A549 (cell line): ENCODE measurements around the gene RPP30. TPM values are rescaled to one million over a fixed set of nuclear protein-coding genes. Genes with fewer than 3 reads are reported as not detected.
"Not testable (repeated sequence)": the region's sequence is repeated elsewhere in the genome, so short reads cannot be mapped to it uniquely, and the experiment has no call there.

ENCODE experiments used
- ATAC-seq, 2 experiments: fragments of 200-7000 bp in 1 of 2; fragments of >200 bp in 1 of 2; cut with Nextera tagmentation in 1 of 2; cut with Tn5 transposase in 1 of 2; 3 replicates each; pipeline versions ENCODE4 v1.8.0 to v1.9.1; 2018 to 2020; ENCODE audit warnings: mild to moderate bottlenecking in 1 of 2, moderate library complexity in 1 of 2
- CTCF ChIA-PET: fragments of 300-600 bp; sonication (Branson Sonifier 250); formaldehyde crosslinking; extraction: SDS; loops from one replicate; lab custom pipeline; 2021; ENCODE audit warnings: antibody characterized with exemption, inconsistent platforms; lab: Yijun Ruan, JAX
- POLR2A ChIA-PET: fragments of 350-600 bp; formaldehyde crosslinking; extraction: SDS; loops from one replicate; lab custom pipeline; 2021; ENCODE audit warnings: antibody characterized with exemption, inconsistent platforms; lab: Yijun Ruan, JAX
- DNase-seq, 2 experiments: peaks; one replicate each; pipeline versions ENCODE4 v3.0.0 to v3.0.0-alpha.2; 2011 to 2016; ENCODE audit warnings: low read depth in 1 of 2, low spot score in 1 of 2
- FAIRE-seq: peaks from 2 replicates; lab custom pipeline; 2011; peaks lifted over from hg19 to GRCh38; lab: Jason Lieb, UNC
- H3K27ac ChIP-seq, 2 experiments: fragments of >200 bp; sonication (Bioruptor Twin); formaldehyde crosslinking; 3 replicates each; pipeline ENCODE4 v1.5.1; 2016 to 2017
- H3K4me1 ChIP-seq: fragments of >200 bp; sonication (Bioruptor Twin); formaldehyde crosslinking; 3 replicates; pipeline ENCODE4 v1.6.1; 2016
- H3K4me2 ChIP-seq: fragments of >200 bp; sonication (Bioruptor Twin); formaldehyde crosslinking; 3 replicates; pipeline ENCODE4 v1.6.1; 2016
- H3K4me3 ChIP-seq: fragments of >200 bp; sonication (Bioruptor Twin); formaldehyde crosslinking; 3 replicates; pipeline ENCODE4 v1.5.1; 2016
- H3K9me3 ChIP-seq: fragments of >200 bp; sonication (Bioruptor Twin); formaldehyde crosslinking; 3 replicates; pipeline ENCODE4 v1.6.1; 2016
- CBX2 ChIP-seq: fragments of 200-600 bp; sonication (generic); IDR thresholded peaks from 2 replicates; pipeline ENCODE4 v1.6.1; 2016; ENCODE audit warnings: low read depth, mild to moderate bottlenecking, borderline replicate concordance
- CBX8 ChIP-seq: fragments of 200-600 bp; sonication (generic); IDR thresholded peaks from 2 replicates; pipeline ENCODE4 v1.6.1; 2016
- CEBPB ChIP-seq, 2 experiments: fragments of >200 bp in 1 of 2; sonication (Bioruptor Twin) in 1 of 2; formaldehyde crosslinking in 1 of 2; IDR thresholded peaks; 2 replicates each; pipeline ENCODE4 v1.6.1; 2012 to 2016
- CHD4 ChIP-seq: fragments of 200-600 bp; sonication (generic); IDR thresholded peaks from 2 replicates; pipeline ENCODE4 v1.6.1; 2016; ENCODE audit warnings: antibody characterized with exemption, mild to moderate bottlenecking, borderline replicate concordance
- E2F6 ChIP-seq: IDR thresholded peaks from 2 replicates; pipeline ENCODE4 v1.6.1; 2012; ENCODE audit warnings: low read depth, borderline replicate concordance
- EHF ChIP-seq: fragments of 250-450 bp; sonication (Bioruptor Pico); IDR thresholded peaks from 2 replicates; pipeline ENCODE4 v1.5.0; 2020; ENCODE audit warnings: mild to moderate bottlenecking
- EHMT2 ChIP-seq: fragments of 200-600 bp; sonication (generic); IDR thresholded peaks from 2 replicates; pipeline ENCODE4 v1.6.1; 2016; ENCODE audit warnings: antibody characterized with exemption, low read depth, mild to moderate bottlenecking, moderate library complexity
- ELK1 ChIP-seq: fragments of 150-350 bp; IDR thresholded peaks from 2 replicates; pipeline ENCODE4 v1.6.1; 2014; ENCODE audit warnings: low read depth, mild to moderate bottlenecking, low read length
- EP300 ChIP-seq, 2 experiments: fragments of >200 bp; sonication (Bioruptor Twin); formaldehyde crosslinking; IDR thresholded peaks; 2 replicates in 1 of 2; 3 replicates in 1 of 2; pipeline ENCODE4 v1.6.1; 2016 to 2017
- FOSL2 ChIP-seq, 2 experiments: fragments of 450-650 bp in 1 of 2; fragments of >200 bp in 1 of 2; sonication (Bioruptor Twin) in 1 of 2; formaldehyde crosslinking; IDR thresholded peaks; 2 replicates each; pipeline versions ENCODE4 v1.5.0 to v1.6.1; 2016 to 2020; ENCODE audit warnings: mild to moderate bottlenecking in 1 of 2, moderate library complexity in 1 of 2
- FOXS1 ChIP-seq: fragments of 250-450 bp; sonication (Bioruptor Pico); IDR thresholded peaks from 2 replicates; pipeline ENCODE4 v1.5.0; 2020; ENCODE audit warnings: mild to moderate bottlenecking, moderate library complexity
- HES2 ChIP-seq: fragments of >200 bp; sonication (Bioruptor Twin); formaldehyde crosslinking; IDR thresholded peaks from 2 replicates; pipeline ENCODE4 v1.6.1; 2016
- HOXA7 ChIP-seq: fragments of 250-450 bp; sonication (Bioruptor Pico); IDR thresholded peaks from 2 replicates; pipeline ENCODE4 v1.5.0; 2020; ENCODE audit warnings: mild to moderate bottlenecking, moderate library complexity
- JUNB ChIP-seq: fragments of >200 bp; sonication (Bioruptor Twin); formaldehyde crosslinking; IDR thresholded peaks from 2 replicates; pipeline ENCODE4 v1.6.1; 2016
- KDM5A ChIP-seq: fragments of 200-600 bp; sonication (generic); IDR thresholded peaks from 2 replicates; pipeline ENCODE4 v1.6.1; 2016; ENCODE audit warnings: antibody characterized with exemption, mild to moderate bottlenecking
- MAFK ChIP-seq: fragments of 450-650 bp; IDR thresholded peaks from 2 replicates; pipeline ENCODE4 v1.6.1; 2014; ENCODE audit not compliant: partially characterized antibody
- MYC ChIP-seq: IDR thresholded peaks from 2 replicates; pipeline ENCODE4 v1.6.1; 2012; ENCODE audit warnings: mild to moderate bottlenecking, inconsistent platforms, low read length, improper control_type of control experiment, borderline replicate concordance
- NFE2L2 ChIP-seq: fragments of 150-350 bp; conservative IDR thresholded peaks from 2 replicates; pipeline ENCODE4 v1.6.1; 2014; ENCODE audit warnings: low read length
- NR3C1 ChIP-seq: fragments of >200 bp; sonication (Bioruptor Twin); formaldehyde crosslinking; IDR thresholded peaks from 3 replicates; pipeline ENCODE4 v1.6.1; 2017
- PBX3 ChIP-seq: IDR thresholded peaks from 2 replicates; pipeline ENCODE4 v1.6.1; 2012
- PHF8 ChIP-seq: fragments of 200-600 bp; sonication (generic); IDR thresholded peaks from 2 replicates; pipeline ENCODE4 v1.6.1; 2016; ENCODE audit warnings: low read depth, mild to moderate bottlenecking, antibody characterized with exemption, moderate library complexity, borderline replicate concordance
- RAD21 ChIP-seq, 2 experiments: fragments of >200 bp in 1 of 2; sonication (Bioruptor Twin) in 1 of 2; formaldehyde crosslinking in 1 of 2; IDR thresholded peaks in 1 of 2; conservative IDR thresholded peaks in 1 of 2; 2 replicates in 1 of 2; 3 replicates in 1 of 2; pipeline ENCODE4 v1.6.1; 2012 to 2018; ENCODE audit warnings: inconsistent platforms in 1 of 2
- RCOR1 ChIP-seq: fragments of 150-350 bp; IDR thresholded peaks from 2 replicates; pipeline ENCODE4 v1.6.1; 2014; ENCODE audit warnings: antibody characterized with exemption, low read length, low read depth
- SMC3 ChIP-seq: fragments of >200 bp; sonication (Bioruptor Twin); formaldehyde crosslinking; IDR thresholded peaks from 3 replicates; pipeline ENCODE4 v1.6.1; 2018; ENCODE audit warnings: inconsistent platforms
- ZSCAN20 ChIP-seq: fragments of 250-450 bp; sonication (Bioruptor Pico); IDR thresholded peaks from 2 replicates; pipeline ENCODE4 v1.8.0; 2022; ENCODE audit warnings: mild to moderate bottlenecking, moderate library complexity
- WGBS: methylation state at CpG from one replicate; pipeline ENCODE4 v1.1.6; 2017; ENCODE audit errors: missing lambda C conversion rate; 5-methylcytosine and 5-hydroxymethylcytosine counted together
- polyA plus RNA-seq, 4 experiments: library from polyadenylated mRNA; depleted of rRNA in 3 of 4; stranded (reverse); fragments of >200 nt; fragmentation: RNase III in 1 of 4; extraction: RNeasy Plus Mini Kit Qiagen cat#74134 plus additional on column Dnase treatment in 1 of 4; gene quantifications; 2 replicates in 3 of 4; 3 replicates in 1 of 4; pipeline ENCODE4 v1.2.3, GENCODE V29; 2011 to 2017

Gene RPP30
- polyA plus RNA-seq, 2 of the 4 experiments (the other 2 are of a cell fraction) = 54.3 to 70.9 TPM

- DNase-seq (no peak), ATAC-seq (no peak), FAIRE-seq (no peak)
- 0 out of 3 replicates have a peak, but pooled peaks cover 2% of the 10 kb centered on the region for H3K4me1 ChIP-seq
- no peak for TF ChIP-seq CBX8
- TF ChIP-seq ELK1 = no peak
- no peak for TF ChIP-seq CHD4
- TF ChIP-seq NFE2L2 = no peak
- ChIA-PET POLR2A (interaction anchor here (0.7 kb wide), 1 partner anchor 621 kb away, joined by 4 read pairs; no protein-coding TSS in a partner anchor), CTCF (interaction anchor here (0.7 to 1.5 kb wide), 2 partner anchors 22 to 1587 kb away, joined by 3 to 10 read pairs; no protein-coding TSS in a partner anchor)
- H3K9me3 ChIP-seq = no peaks in the 10 kb centered on the region
- no peak overlapping the region for H3K4me3 ChIP-seq
- WGBS = 100% methylated on average over 1 of the region's 1 CpG
- H3K4me2 ChIP-seq = no peak overlapping the region
- no peak overlapping the region for H3K27ac ChIP-seq
These were observed 17.9 kb downstream of the RPP30 start for GRCh38 chr10:90889636-90890035.

- Histone ChIP-seq H3K9me3 (no peaks in the 10 kb centered on the region), H3K4me2 (no peak overlapping the region), H3K4me1 (no peaks in the 10 kb centered on the region), H3K4me3 (no peak overlapping the region), H3K27ac (no peak overlapping the region)
- DNase-seq = no peak
- ChIA-PET CTCF (interaction anchor here (1.5 kb wide), 1 partner anchor 21 kb away, joined by 10 read pairs; no protein-coding TSS in a partner anchor), POLR2A (no interaction called here)
- no peak for FAIRE-seq
- 86% methylated on average over 2 of the region's 2 CpGs for WGBS
- no peak for ATAC-seq
- no peak for TF ChIP-seq JUNB
- no peak for TF ChIP-seq HES2
- TF ChIP-seq E2F6 = no peak
- no peak for TF ChIP-seq EHMT2
- no peak for TF ChIP-seq ELK1
- no peak for TF ChIP-seq EHF
- TF ChIP-seq RAD21 (conservative IDR thresholded peaks at IDR 0.05 in 1 of 2, IDR thresholded peaks at IDR 0.05 in 1 of 2) = no peak
- TF ChIP-seq PHF8 = no peak
- no peak for TF ChIP-seq KDM5A
- TF ChIP-seq MAFK = no peak
These were observed 18.6 kb downstream of the RPP30 start for GRCh38 chr10:90890347-90890746.

- ChIA-PET POLR2A (no interaction called here), CTCF (interaction anchor here (1.0 to 2.2 kb wide), 4 partner anchors 9 to 359 kb away, joined by 3 to 5 read pairs (median 4); no protein-coding TSS in a partner anchor)
- no peak for ATAC-seq
- DNase-seq = no peak
- TF ChIP-seq SMC3 (no peak), PBX3 (no peak), CEBPB (IDR thresholded peaks at IDR 0.05) (no peak), RAD21 (conservative IDR thresholded peaks at IDR 0.05 in 1 of 2, IDR thresholded peaks at IDR 0.05 in 1 of 2) (no peak), FOSL2 (IDR thresholded peaks at IDR 0.05) (no peak), FOSL2 (CRISPR knock-in tag; IDR thresholded peaks at IDR 0.05) (no peak), HOXA7 (no peak), RCOR1 (no peak), NFE2L2 (no peak), HES2 (no peak), NR3C1 (no peak), FOXS1 (CRISPR knock-in tag) (no peak), JUNB (no peak), MAFK (no peak), CBX2 (no peak), EP300 (IDR thresholded peaks at IDR 0.05) (no peak), MYC (no peak), EHMT2 (no peak), ZSCAN20 (CRISPR knock-in tag) (no peak)
- H3K4me1 ChIP-seq = no peaks in the 10 kb centered on the region
- FAIRE-seq = no peak
- H3K9me3 ChIP-seq = no peaks in the 10 kb centered on the region
- no peak overlapping the region for H3K4me3 ChIP-seq
- WGBS = 93% methylated on average over 3 of the region's 3 CpGs
- H3K4me2 ChIP-seq = no peak overlapping the region
- no peak overlapping the region for H3K27ac ChIP-seq
These were observed 21.4 kb downstream of the RPP30 start for GRCh38 chr10:90893190-90893589.

- H3K4me3 ChIP-seq, ATAC-seq, POLR2A ChIA-PET, H3K27ac ChIP-seq, DNase-seq, FAIRE-seq, H3K9me3 ChIP-seq, H3K4me1 ChIP-seq, H3K4me2 ChIP-seq: not testable (repeated sequence)
- 83% methylated on average over 2 of the region's 2 CpGs for WGBS
- CTCF ChIA-PET = interaction anchor here (2.0 kb wide), 1 partner anchor 14 kb away, joined by 9 read pairs; no protein-coding TSS in a partner anchor
These were observed 25.1 kb downstream of the RPP30 start for GRCh38 chr10:90896916-90897315.
